Chondrocyte (in vitro differentiated cells): ENCODE measurements around the gene MEIOB. TPM values are rescaled to one million over a fixed set of nuclear protein-coding genes. Genes with fewer than 3 reads are reported as not detected.
"Not testable (repeated sequence)": the region's sequence is repeated elsewhere in the genome, so short reads cannot be mapped to it uniquely, and the experiment has no call there.

ENCODE experiments used
- DNase-seq: peaks from one replicate; pipeline ENCODE4 v3.0.0; 2021; ENCODE audit warnings: mixed read lengths, low spot score
- H3K27ac Mint-ChIP-seq: one replicate; pipeline ENCODE4 v1.8.0; 2021; ENCODE audit warnings: mild to moderate bottlenecking, moderate library complexity, mixed read lengths; ENCODE audit not compliant: unreplicated experiment
- H3K27me3 Mint-ChIP-seq: 2 replicates; pipeline ENCODE4 v1.8.0; 2021; ENCODE audit warnings: low read depth, mixed read lengths
- H3K36me3 Mint-ChIP-seq: 2 replicates; pipeline ENCODE4 v1.8.0; 2021; ENCODE audit warnings: low read depth, mixed read lengths
- H3K4me1 Mint-ChIP-seq: 2 replicates; pipeline ENCODE4 v1.8.0; 2021; ENCODE audit warnings: low read depth, mild to moderate bottlenecking, mixed read lengths
- H3K4me3 Mint-ChIP-seq: one replicate; pipeline ENCODE4 v1.8.0; 2021; ENCODE audit warnings: mild to moderate bottlenecking, moderate library complexity, mixed read lengths; ENCODE audit not compliant: unreplicated experiment
- H3K9me3 Mint-ChIP-seq: 2 replicates; pipeline ENCODE4 v1.8.0; 2021; ENCODE audit warnings: low read depth, mixed read lengths
- CTCF ChIP-seq: fragments of 200-600 bp; sonication (generic); IDR thresholded peaks from 2 replicates; pipeline ENCODE4 v1.5.0; 2021; ENCODE audit warnings: antibody characterized with exemption, mild to moderate bottlenecking, moderate library complexity
- total RNA-seq: library from RNA; stranded (reverse); gene quantifications from 3 replicates; pipeline ENCODE4 v1.2.1, GENCODE V29; 2021

MEIOB gene
- total RNA-seq, 1 donor from 2014 or later = 1.2 TPM

DNA sequence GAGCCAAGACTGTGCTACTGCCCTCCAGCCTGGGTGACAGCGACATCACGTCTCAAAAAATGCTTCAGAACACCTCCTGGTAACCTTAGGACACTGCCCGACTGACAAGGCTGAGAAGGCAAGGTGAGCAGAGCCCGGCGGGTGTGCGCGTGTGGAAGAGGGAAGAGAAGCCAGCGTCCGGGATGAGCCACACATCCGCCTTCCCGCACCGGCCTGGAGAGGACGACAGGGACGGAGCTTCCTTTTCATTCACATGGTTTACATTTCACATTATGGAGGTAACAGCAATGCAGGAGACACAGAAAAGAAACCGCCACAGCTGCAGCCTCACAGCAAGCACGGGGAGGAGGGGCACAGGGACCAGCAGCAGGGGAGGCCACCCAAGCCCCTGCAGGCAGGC, 61.9 kb downstream of the MEIOB start:
- H3K27me3 Mint-ChIP-seq = no peaks in the 10 kb centered on the region
- H3K9me3 Mint-ChIP-seq = no peaks in the 10 kb centered on the region
- H3K4me1 Mint-ChIP-seq = peaks cover 12% of the 10 kb centered on the region
- peaks cover 16% of the 10 kb centered on the region for H3K36me3 Mint-ChIP-seq
- no peak overlapping the region for H3K4me3 Mint-ChIP-seq
- TF ChIP-seq CTCF = no peak
- H3K27ac Mint-ChIP-seq = no peak overlapping the region
- DNase-seq = no peak

GRCh38 chr16:1809281-1809801, 62.6 kb downstream of the MEIOB start:
- DNase-seq = no peak
- no peak overlapping the region for H3K27ac Mint-ChIP-seq
- H3K9me3 Mint-ChIP-seq = no peaks in the 10 kb centered on the region
- H3K36me3 Mint-ChIP-seq = peaks cover 16% of the 10 kb centered on the region
- no peak for TF ChIP-seq CTCF
- no peaks in the 10 kb centered on the region for H3K27me3 Mint-ChIP-seq
- H3K4me1 Mint-ChIP-seq = peaks cover 12% of the 10 kb centered on the region
- H3K4me3 Mint-ChIP-seq = no peak overlapping the region

DNA sequence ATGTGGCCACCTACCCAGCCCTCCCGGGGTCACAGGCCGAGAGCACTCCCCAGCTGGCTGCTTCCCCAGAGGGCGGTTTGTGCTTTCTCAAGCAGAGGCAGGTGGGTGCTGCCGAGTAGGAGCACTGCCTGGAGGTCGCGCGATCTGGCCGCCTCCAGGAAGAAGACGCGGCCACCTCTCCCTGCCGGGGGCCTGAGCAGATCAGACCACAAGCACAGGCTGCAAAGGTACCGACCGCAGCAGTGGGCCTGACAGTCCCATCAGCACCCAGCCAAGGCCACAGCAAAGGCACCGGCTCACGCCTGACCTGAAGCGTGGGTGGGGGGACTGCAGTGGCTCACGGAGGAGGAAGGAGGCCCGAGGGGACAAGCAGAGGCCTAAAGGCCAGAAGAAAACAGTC, 63.3 kb downstream of the MEIOB start:
- peaks cover 12% of the 10 kb centered on the region for H3K4me1 Mint-ChIP-seq
- TF ChIP-seq CTCF = no peak

GRCh38 chr16:1807626-1808025, 64.3 kb downstream of the MEIOB start:
- DNase-seq = no peak
- H3K9me3 Mint-ChIP-seq = no peaks in the 10 kb centered on the region
- peaks cover 16% of the 10 kb centered on the region for H3K36me3 Mint-ChIP-seq
- no peak for TF ChIP-seq CTCF
- no peak overlapping the region for H3K27ac Mint-ChIP-seq
- no peak overlapping the region for H3K4me3 Mint-ChIP-seq
- H3K4me1 Mint-ChIP-seq = peaks cover 4% of the 10 kb centered on the region
- H3K27me3 Mint-ChIP-seq = no peaks in the 10 kb centered on the region

More for the DNA sequence above, 63.3 kb downstream of the MEIOB start:
- Mint-ChIP-seq H3K27me3 (no peaks in the 10 kb centered on the region), H3K4me3 (no peak overlapping the region), H3K27ac (no peak overlapping the region), H3K9me3 (no peaks in the 10 kb centered on the region), H3K36me3 (peaks cover 16% of the 10 kb centered on the region)
- DNase-seq = no peak

DNA sequence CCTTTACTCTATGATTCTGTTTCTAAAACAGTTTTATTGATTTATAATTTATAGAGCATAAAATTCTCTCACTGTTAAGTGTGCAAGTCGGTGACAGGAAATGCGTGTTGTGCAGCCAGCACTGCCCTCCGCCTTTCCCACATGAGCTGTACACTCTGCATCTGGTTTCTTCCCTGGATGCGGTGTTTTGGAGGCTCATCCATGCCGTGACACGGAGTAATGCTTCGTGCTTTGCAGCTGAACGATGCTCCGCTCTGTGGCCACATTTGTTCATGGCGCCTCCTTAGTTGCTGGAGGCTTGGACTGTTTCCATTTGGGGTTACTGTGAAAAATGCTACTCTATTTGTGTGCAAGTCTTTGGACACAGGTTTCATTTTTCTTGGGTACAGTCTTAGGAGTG, 71.3 kb downstream of the MEIOB start:
- peaks cover 17% of the 10 kb centered on the region for H3K9me3 Mint-ChIP-seq
- peaks cover 3% of the 10 kb centered on the region for H3K36me3 Mint-ChIP-seq
- H3K4me1 Mint-ChIP-seq = no peaks in the 10 kb centered on the region
- H3K4me3 Mint-ChIP-seq = no peak overlapping the region
- DNase-seq = no peak
- TF ChIP-seq CTCF = no peak
- H3K27me3 Mint-ChIP-seq = no peaks in the 10 kb centered on the region
- H3K27ac Mint-ChIP-seq = no peak overlapping the region

DNA sequence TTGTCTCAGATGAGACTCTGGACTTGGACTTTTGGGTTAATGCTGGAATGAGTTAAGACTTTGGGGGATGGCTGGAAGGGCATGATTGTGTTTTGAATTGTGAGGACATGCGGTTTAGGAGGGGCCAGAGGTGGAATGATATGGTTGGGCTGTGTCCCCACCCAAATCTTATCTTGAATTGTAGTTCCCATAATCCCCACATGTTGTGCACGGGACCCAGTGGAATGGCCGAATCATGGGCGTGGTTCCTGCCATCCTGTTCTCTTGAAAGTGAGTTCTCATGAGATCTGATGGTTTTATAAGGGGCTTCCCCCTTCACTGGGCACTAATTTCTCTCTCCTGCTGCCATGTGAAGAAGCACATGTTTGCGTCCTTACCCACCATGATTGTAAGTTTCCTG, 72.7 kb downstream of the MEIOB start:
- H3K4me3 Mint-ChIP-seq, DNase-seq, H3K4me1 Mint-ChIP-seq, H3K27ac Mint-ChIP-seq, H3K27me3 Mint-ChIP-seq, H3K36me3 Mint-ChIP-seq: not testable (repeated sequence)
- H3K9me3 Mint-ChIP-seq = peaks cover 17% of the 10 kb centered on the region
